ENCODE results near the gene TMEM145. TPM values are rescaled to one million over a fixed set of nuclear protein-coding genes. Genes with fewer than 3 reads are reported as not detected.

Gene TMEM145
- total RNA-seq, 1 donor from 2014 or later: 0.26 TPM

- no peaks in the 10 kb centered on the region for H3K27me3 ChIP-seq (ENCODE audit: control insufficient read depth, insufficient read depth, low read length)
- peaks cover 1% of the 10 kb centered on the region for H3K36me3 ChIP-seq (ENCODE audit: control insufficient read depth, insufficient read depth, low read length)
- TF ChIP-seq CTCF (IDR thresholded peaks at IDR 0.05; ENCODE audit: insufficient read depth, low read length, severe bottlenecking): no peak
- H3K4me3 ChIP-seq (ENCODE audit: low read depth, low read length): no peak overlapping the region
- FAIRE-seq (no peak), DNase-seq (ENCODE audit: low read depth) (no peak)
Observed at GRCh38 chr19:42356686-42357085, 43.6 kb downstream of the TMEM145 start.

- no peak overlapping the region for H3K4me3 ChIP-seq (ENCODE audit: low read depth, low read length)
- TF ChIP-seq CTCF (IDR thresholded peaks at IDR 0.05; ENCODE audit: insufficient read depth, low read length, severe bottlenecking): no peak
- H3K36me3 ChIP-seq (ENCODE audit: control insufficient read depth, insufficient read depth, low read length): peaks cover 1% of the 10 kb centered on the region
- H3K27me3 ChIP-seq (ENCODE audit: control insufficient read depth, insufficient read depth, low read length): no peaks in the 10 kb centered on the region
- FAIRE-seq (no peak), DNase-seq (ENCODE audit: low read depth) (no peak)
Observed at GRCh38 chr19:42357290-42357689, 44.2 kb downstream of the TMEM145 start.

- FAIRE-seq (peak; percentile 68), DNase-seq (ENCODE audit: low read depth) (no peak)
- Histone ChIP-seq H3K36me3 (ENCODE audit: control insufficient read depth, insufficient read depth, low read length) (peaks cover 1% of the 10 kb centered on the region), H3K27me3 (ENCODE audit: control insufficient read depth, insufficient read depth, low read length) (no peaks in the 10 kb centered on the region), H3K4me3 (ENCODE audit: low read depth, low read length) (no peak overlapping the region)
- no peak for TF ChIP-seq CTCF (IDR thresholded peaks at IDR 0.05; ENCODE audit: insufficient read depth, low read length, severe bottlenecking)
Observed at GRCh38 chr19:42360787-42361544, 47.9 kb downstream of the TMEM145 start.

- Histone ChIP-seq H3K27me3 (ENCODE audit: control insufficient read depth, insufficient read depth, low read length) (no peaks in the 10 kb centered on the region), H3K4me3 (ENCODE audit: low read depth, low read length) (no peak overlapping the region), H3K36me3 (ENCODE audit: control insufficient read depth, insufficient read depth, low read length) (peaks cover 1% of the 10 kb centered on the region)
- FAIRE-seq (no peak), DNase-seq (ENCODE audit: low read depth) (no peak)
- TF ChIP-seq CTCF (IDR thresholded peaks at IDR 0.05; ENCODE audit: insufficient read depth, low read length, severe bottlenecking): no peak
Observed at GRCh38 chr19:42361545-42361910, 48.4 kb downstream of the TMEM145 start.

- FAIRE-seq (no peak), DNase-seq (ENCODE audit: low read depth) (no peak)
- no peak overlapping the region for H3K4me3 ChIP-seq (ENCODE audit: low read depth, low read length)
- no peaks in the 10 kb centered on the region for H3K27me3 ChIP-seq (ENCODE audit: control insufficient read depth, insufficient read depth, low read length)
- peaks cover 1% of the 10 kb centered on the region for H3K36me3 ChIP-seq (ENCODE audit: control insufficient read depth, insufficient read depth, low read length)
- TF ChIP-seq CTCF (IDR thresholded peaks at IDR 0.05; ENCODE audit: insufficient read depth, low read length, severe bottlenecking): no peak
Observed at GRCh38 chr19:42362342-42362741, 49.2 kb downstream of the TMEM145 start.

Measured in bronchial epithelial cell (primary cell).